GM21447 (cell line): Measurements from ENCODE around the gene CDCA4.
"Not testable (repeated sequence)": the region's sequence is repeated elsewhere in the genome, so short reads cannot be mapped to it uniquely, and the experiment has no call there.

ENCODE experiments used
- ATAC-seq: cut with Tn5 transposase; IDR thresholded peaks from one replicate; pipeline ENCODE4 v1.9.1; 2021; ENCODE audit not compliant: unreplicated experiment

The CDCA4 gene

DNA sequence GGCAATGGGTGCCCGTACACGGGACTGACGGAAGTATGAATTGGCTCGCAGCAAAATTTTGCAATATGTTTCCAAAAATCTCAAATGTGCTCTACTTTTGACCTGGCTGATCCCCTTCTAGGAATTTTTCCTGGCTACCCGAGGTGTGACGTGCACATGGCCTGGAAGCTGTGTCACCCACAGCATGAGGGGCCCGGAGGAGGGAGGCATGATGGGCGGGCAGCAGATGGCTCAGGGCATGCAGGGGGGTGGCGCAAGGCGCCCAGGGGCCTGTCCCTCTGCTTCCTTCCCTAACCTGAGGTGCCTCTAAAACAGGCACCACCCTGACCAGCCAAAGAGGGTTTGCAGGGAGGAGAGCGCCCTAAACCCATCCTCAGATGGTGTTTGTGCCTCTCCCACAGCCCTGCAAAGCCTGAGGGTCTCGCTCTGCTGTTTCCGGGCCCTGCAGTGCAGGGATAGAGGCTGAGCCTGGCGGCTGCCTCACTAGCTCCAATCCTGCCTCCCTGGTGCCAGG lies 37.7 kb upstream of the CDCA4 start:
- ATAC-seq, result no peak

DNA sequence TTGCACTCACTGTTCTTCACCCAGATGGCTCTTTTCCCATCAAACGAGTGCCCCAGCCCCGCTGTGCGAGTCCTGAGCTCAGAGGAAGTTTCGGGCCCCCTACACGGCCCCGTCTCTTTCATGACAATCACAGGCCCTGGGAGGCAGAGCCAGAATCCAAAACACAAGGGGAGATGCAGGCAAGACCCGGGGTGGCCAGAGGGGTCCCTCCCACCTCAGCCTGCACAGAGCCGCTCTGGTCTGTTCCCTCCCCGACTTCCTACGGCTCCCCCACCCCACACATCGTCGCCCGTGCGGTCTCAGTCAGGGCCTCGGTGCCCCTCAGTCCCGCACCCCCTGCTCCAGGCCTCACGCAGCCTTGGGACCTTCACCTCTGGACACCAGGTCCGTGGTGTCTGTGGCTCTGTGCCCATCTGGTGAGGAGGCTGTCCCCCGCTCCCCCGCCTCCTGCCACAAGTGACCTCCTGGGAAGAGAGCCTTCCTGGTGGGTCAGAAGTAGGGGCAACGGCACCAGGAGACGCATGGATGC lies 35.5 kb upstream of the CDCA4 start:
- ATAC-seq, result no peak

DNA sequence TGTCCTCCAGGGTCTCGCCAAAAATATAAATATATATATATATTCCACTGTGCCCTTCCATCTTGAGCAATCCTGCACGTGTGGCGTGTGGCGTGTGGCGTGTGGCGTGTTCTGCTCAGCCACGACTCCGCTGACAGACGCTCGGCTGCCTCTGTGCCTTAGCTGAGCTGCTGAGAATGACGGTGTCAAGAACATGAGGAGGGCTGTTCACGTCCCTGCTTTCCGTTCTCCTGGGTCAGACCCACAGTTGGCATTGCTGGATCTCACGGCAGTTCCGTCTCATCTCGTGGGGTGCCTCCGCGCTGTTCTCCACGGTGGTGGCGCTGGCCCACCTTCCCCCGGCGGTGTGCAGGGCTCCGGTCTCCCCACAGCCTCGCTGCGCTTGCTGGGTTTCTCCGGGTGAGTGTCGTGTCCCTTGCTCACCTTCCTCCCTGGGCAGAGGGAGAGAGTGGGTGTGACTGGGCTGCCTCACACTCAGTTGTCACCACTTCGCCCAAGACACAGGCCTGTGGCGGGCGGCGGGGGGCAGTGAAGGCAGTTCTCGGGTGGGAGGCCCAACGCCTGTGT lies 34.9 kb upstream of the CDCA4 start:
- ATAC-seq, result no peak

DNA sequence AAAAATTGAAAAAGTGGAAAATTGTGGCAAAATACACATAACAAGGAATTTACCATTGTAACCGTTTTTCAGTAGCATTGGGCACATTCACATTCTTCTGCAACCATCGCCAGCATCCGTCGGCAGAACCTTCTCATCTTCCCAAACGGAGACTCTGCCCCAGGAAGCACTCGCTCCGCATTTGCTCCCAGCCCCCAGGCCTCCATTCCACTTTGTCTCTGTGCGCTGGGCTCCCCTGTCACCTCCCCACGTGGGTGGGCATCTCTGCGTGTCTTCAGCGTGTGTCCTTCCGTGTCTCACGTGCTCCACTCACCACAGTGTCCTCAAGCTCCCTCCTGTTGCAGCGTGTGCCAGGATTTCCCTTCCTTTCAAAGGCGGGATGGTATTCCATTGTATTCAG lies 34.5 kb upstream of the CDCA4 start:
- ATAC-seq, result no peak

DNA sequence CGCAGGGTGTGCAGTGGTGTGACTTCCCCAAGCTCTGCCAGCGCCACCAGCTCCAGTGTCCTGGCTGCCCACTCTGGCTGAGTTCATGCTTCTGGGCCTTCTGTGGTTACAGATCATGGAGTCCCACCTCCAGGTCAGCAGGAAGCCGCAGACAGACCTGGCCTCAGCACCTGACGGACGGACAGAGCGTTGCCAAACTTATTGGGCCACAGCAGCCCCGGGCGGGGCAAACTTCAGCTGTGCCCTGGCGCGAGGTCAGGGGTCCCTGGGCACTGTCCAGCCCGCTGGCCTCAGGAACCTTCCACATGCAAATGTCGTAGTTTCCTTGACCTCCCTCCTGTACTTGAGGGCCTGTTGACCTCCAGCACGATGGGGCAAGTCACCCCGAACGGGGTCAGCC lies 33.1 kb upstream of the CDCA4 start:
- ATAC-seq, result no peak

DNA sequence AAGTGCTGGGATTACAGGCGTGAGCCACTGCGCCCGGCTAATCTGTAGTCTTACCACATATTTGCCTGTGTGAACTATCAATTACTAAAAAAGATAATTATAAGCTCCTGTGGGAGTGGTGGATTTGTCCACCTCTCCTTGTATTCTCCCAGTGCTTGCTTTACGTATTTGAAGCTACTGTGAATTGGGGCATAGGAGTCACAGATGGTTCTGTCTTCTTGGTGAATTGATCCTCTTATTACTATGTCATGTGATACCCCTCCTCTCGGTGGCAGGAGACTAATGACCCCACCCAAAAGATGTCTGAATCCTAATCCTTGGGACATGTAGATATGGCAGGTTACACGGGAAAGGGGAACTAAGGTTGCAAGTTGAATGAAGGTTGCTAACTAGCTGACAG lies 32.5 kb upstream of the CDCA4 start:
- ATAC-seq, result no peak

DNA sequence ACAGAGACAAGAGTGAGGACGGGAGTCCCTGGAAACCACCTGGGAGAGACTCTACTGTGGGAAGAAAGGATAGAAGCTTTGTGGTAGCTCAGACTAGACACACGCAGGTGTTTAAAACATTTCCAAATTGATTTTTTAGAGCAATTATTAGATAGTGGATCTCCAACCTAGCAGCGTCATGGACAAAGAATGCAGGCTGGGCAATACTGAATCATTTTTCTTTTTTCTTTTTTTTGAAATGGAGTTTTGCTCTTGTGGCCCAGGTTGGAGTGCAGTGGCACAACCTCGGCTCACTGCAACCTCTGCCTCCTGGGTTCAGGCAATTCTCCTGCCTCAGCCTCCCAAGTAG lies 31.2 kb upstream of the CDCA4 start:
- ATAC-seq, result no peak

DNA sequence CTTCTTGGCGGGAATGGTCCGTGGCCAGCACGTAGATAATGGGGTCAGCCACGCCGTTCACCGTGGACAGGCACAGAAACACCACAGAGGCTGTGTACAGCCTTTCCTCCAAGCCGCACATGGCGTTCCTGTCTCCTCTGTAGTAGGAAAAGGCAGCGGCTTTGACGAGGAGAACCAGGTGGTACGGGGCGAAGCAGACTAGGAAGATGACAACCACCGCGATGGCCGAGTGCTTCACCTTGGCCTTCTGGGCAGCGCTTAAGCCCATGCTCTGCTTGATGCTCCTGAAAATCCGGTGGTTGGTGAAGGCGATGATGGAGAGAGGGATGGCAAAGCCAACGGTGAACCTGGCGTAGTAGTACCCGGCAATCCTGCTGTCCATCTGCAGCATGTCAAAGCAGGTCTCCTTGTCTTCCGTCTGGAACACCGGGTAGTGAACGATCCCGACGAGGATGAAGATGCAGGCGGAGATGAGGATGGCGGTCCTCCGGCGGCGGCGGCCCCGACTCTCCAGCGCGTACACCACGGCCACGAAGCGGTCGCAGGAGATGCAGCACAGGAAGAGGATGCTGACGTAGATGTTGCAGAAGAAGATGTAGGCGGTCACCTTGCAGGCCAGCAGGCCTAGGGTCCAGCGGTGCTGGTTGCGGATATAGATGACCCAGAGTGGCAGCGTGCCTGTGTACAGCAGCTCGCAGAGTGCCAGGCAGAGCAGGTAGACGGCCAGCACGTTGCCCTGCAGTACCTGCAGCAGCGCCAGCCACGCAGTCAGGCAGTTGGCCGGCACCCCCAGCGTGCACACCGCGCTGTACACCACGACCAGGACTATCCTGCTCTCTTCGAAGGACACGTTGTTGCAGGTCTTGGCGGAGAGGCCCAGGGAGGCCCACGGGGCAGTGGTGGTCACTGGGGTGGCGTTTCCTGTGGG lies 30.6 kb upstream of the CDCA4 start:
- ATAC-seq, result no peak

DNA sequence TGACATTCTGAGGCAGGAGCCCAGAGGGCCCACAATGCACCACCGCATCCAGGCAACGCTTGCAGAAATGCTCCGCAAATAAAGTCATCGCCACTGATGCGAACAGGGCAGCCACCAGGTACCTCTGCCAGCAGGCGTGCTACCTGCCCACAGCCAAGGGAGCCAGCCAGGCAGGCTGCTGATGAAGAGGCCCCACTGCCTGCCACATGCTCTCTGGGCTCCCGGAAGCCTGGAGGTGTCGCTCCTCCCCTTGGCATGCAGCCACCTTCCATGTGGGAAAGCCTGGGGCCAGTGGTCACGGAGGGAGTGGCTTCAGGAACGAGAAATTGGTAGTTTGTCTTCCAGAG lies 29.6 kb upstream of the CDCA4 start:
- ATAC-seq, result no peak

DNA sequence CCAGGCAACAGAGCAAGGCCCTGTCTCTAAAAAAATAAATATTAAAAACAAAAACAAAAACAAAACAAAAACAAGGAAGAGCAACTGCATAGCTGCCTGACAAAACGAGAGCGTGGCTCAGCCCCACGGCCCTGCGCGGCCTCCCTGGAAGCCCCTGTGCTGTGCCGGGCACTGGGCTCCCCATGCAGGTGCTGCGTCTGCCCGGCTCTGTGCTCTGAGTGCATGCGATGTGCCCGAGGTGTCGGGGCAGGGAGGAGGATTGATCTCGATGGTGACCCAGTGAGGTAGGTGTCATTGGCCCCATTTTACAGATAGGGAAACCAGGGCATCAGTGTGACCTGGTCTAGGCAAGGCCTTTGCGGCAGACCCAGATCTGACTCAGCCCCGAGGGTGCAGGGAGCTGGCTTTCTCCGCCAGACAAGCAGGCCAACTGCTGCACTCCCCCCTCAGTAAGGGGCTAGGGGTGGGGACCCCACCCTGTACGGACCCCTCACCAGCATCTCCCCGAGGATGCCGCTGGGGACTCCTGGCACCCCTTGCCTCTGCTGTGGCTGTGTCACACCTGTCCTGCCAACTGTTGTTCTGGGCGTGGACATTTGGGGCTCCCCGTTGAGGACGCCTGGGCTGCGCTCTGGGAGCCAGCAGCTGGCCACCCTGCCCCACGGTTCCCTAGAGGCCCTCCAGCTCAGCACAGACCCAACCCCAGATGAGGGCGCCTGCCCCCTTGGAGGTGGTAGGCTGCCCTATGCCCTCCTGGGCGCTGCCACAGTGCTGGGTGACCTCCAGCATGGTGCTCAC lies 29.1 kb upstream of the CDCA4 start:
- ATAC-seq, result no peak

DNA sequence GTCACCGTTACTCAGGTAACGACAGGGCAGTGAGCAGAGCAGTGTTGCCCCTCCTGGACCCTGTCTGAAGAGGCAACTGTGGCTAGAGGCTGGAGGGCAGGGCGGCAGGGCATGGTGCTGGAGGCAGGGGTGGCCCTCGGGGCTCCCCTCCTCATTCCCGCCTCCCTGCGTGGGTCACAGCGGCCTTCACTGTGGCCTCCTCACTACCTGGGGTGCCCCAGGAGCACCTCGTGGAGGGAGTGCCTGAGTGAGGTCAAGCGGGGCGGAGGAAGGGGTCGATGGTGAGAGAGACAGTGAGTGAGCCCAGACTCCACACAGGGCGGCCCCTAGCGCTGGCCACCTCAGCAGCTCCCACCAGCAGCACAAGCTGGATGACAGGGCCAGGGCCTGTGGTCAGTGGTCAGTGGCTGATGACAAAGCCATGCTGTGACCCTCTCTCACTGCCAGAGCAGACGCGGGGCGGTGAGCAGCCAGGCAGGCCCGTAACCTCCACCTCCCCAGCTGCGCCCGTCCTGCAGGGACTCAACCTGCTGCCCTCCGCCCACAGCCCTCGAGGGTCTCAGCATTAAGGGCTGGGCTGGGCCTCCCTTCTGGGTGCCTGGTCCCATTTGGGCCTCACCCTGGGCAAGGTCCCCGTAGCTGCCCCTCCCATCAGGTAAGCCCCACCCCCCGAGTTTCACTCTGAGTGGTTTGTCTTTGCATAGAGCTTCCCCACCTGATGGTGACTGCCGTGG lies 26.6 kb upstream of the CDCA4 start:
- no peak for ATAC-seq

DNA sequence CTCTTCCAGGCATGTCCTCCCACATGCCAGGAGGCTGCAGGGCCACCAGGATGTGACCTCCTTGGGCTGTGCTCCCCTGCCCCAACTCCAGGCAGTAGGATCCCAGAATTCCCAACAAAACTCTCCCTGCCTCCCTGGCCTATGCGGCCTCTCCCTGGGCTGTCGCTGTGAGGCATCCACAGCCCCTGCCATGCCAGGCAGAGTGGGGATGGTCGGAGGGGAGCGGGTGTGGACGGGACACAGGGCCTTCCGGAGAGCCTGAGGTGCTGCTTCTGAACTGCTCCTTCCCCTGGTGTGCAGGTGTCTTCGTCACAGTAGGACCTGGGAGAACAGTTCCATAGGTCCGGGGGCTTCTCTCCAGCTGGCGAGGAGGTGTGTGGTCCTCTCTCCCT lies 26.0 kb upstream of the CDCA4 start:
- no peak for ATAC-seq

DNA sequence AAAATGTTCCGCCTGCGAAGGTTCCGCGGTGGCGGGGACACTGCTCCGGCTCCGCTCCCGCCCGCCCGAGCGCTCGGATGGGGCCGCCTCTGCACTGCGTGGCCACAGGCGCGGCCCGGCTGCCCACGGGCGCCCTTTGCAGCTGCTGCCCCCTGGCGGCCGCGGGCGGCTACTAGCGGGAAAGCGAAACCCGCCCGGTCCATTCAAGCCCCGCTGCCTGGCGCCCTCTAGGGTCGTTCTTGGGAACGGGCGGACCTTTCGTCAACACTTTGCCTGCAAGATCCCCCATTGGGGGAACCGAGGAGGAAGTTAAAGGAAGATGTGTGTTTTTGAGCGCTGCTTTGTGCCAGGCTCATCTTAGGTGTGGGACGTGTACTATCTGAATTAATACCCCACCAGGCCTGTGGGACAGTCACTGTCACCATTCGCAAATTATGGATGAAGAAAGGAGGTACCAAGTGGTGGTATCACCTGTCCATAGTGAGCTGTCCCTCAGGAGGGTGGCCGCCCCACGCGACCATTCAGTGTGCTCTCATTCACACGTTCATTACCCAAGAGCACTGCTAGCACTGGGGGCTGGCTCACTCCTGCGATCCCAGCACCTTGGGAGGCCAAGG lies 24.9 kb upstream of the CDCA4 start:
- ATAC-seq, result no peak

DNA sequence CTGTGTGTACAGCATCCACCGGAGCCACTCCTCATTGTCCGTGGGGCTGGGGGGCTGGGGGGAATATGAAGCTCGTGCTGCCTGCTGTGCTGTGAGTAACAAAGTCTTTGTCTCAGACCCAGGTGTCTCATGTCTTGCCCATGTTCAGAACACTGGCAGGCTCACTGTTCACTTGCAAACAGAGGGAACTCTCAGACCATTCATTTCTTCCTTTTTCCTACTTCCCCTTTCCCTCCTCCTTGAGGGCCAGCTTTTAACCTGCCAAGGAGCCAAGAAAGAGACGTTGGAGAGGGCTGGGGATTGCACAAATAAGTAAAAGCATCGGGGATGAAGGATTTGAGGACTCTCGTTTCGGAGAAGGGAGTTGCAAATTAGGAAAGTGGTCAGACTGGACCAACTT lies 22.8 kb upstream of the CDCA4 start:
- ATAC-seq, result no peak

DNA sequence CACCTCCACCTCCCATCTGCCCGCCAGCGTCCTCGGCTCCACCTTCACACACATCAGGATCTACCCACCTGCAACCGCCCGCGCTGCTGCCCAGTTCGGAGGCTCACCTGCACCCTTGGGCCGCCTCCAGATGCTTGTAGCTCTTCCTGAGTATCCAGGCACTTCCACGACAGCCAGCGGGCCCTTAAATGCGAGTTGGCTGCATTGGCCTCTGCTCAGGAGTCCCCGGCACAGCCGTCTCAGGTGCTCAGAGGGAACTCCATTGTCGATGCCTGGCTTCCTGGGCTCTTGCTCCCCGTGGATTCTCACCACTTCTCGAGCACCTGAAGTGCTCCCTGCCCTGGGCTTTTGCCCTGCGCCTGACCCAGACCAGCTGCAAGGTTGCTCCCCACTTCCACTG lies 21.9 kb upstream of the CDCA4 start:
- no peak for ATAC-seq

DNA sequence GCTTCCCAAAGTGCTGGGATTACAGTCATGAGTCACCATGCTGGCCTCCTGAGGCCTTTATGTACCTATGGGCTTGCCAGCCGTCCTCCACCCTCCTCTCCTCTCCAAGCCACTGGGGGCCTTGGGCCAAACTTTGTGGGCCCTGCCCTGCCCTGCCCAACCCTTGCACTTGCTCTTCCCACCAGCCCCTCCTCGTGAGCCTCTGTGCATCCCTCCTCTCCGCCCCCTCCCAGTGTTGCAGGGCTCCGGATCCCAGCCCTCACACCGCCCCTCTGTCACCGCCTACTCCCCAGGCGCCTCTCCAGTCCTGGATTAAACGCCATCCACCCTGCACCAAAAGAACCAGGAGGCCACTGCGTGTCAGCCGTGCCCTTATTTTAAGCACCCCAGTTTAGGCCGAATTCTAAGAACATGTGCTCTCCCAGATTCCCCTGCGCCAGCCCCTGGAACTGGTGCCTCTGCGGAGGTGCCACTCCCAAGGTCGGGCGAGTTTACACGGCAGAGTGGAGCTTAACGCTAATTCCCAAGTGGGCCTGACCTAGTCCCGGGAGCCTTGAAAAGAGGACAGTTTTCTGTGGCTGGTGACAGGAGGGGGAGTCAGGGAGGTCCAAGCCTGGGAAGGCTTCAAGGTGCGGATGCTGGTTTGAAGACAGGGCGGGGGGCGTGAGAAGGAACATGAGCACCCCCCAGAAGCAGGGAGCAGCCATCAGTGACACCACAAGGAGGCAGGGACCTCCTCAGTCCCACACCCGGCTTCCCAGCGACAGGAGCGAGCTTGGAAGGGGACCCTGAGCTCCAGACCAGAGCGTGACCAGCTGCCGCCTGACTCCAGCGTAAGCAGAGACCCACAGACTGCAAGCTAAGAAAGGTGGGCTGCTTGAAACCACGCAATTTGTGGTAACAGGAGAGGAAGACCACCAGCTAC lies 21.2 kb upstream of the CDCA4 start:
- no peak for ATAC-seq

DNA sequence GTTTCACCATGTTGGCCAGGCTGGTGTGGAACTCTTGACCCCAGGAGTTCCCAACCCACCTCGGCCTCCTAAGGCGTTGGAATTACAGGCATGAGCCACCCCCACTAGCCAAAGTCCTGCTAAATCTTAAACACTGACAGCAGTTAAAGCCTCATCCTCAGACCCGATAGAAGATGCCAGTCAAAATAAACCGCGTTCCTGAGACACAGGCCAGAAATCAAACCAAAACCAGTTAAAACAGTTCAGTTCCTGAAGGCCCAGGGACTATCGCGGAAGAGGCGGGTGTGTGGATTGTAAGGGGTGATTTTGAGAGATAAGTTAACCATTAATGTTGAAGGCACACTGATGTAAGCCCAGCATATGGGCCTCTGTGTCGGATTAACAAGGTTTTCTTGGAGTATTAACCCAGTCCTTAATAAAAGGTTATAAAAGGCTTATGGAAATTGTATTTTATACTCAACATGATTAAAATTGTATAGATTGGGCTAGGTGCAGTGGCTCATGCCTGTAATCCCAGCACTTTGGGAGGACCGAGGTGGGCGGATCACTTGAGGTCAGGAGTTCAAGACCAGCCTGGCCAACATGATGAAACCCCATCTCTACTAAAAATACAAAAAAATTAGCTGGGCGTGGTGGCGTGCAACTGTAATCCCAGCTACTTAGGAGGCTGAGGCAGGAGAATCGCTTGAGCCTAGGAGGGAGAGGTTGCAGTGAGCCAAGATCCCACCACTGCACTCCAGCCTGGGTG lies 18.7 kb upstream of the CDCA4 start:
- ATAC-seq, result no peak

DNA sequence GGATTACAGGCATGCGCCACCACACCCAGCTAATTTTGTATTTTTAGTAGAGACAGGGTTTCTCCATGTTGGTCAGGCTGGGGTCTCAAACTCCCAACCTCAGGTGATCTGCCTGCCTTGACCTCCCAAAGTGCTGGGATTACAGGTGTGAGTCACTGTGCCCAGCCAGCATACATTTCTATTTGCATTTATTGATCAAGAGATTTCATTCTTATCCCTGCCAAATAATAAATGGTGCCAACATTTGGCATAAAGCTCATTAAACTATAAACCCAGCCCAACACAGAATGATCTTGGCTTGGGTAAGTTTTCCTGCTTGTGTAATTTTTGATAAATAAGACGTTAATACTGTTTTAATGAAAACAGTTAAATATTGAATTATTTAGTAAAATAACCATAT lies 14.7 kb upstream of the CDCA4 start:
- ATAC-seq, result not testable (repeated sequence)
